H9 (cell line): ENCODE measurements around the gene CD1D. TPM values are rescaled to one million over a fixed set of nuclear protein-coding genes. Genes with fewer than 3 reads are reported as not detected.
"Not testable (repeated sequence)": the region's sequence is repeated elsewhere in the genome, so short reads cannot be mapped to it uniquely, and the experiment has no call there.

Experiments
- DNase-seq: peaks from one replicate; pipeline ENCODE4 v3.0.0-alpha.2; 2017
- H2AFZ ChIP-seq: one replicate; pipeline ENCODE4 v1.6.1; 2013; ENCODE audit warnings: mild to moderate bottlenecking, low read length, control low read depth, moderate library complexity
- H2AK5ac ChIP-seq: 2 replicates; pipeline ENCODE4 v1.6.1; 2013; ENCODE audit warnings: low read length, control low read depth, mixed read lengths; ENCODE audit not compliant: insufficient read length
- H2BK120ac ChIP-seq: one replicate; pipeline ENCODE4 v1.6.1; 2013; ENCODE audit warnings: low read depth, mild to moderate bottlenecking, low read length, control low read depth, inconsistent platforms; ENCODE audit not compliant: poor library complexity, severe bottlenecking
- H2BK12ac ChIP-seq: 2 replicates; pipeline ENCODE4 v1.6.1; 2013; ENCODE audit warnings: low read length, control low read depth, mixed read lengths, low read depth; ENCODE audit not compliant: insufficient read length
- H2BK15ac ChIP-seq: 2 replicates; pipeline ENCODE4 v1.6.1; 2013; ENCODE audit warnings: low read depth, low read length, control low read depth
- H2BK20ac ChIP-seq: one replicate; pipeline ENCODE4 v1.6.1; 2013; ENCODE audit warnings: low read depth, mild to moderate bottlenecking, low read length, control low read depth, inconsistent platforms; ENCODE audit not compliant: poor library complexity, severe bottlenecking
- H2BK5ac ChIP-seq: 2 replicates; pipeline ENCODE4 v1.6.1; 2013; ENCODE audit warnings: low read length, control low read depth, mixed read lengths; ENCODE audit not compliant: insufficient read length
- H3K14ac ChIP-seq: 2 replicates; pipeline ENCODE4 v1.6.1; 2013; ENCODE audit warnings: low read length, control low read depth; ENCODE audit not compliant: insufficient read depth
- H3K18ac ChIP-seq: 2 replicates; pipeline ENCODE4 v1.6.1; 2013; ENCODE audit warnings: low read depth, mild to moderate bottlenecking, mixed read lengths, low read length, control low read depth; ENCODE audit not compliant: insufficient read length
- H3K23ac ChIP-seq: 2 replicates; pipeline ENCODE4 v1.6.1; 2013; ENCODE audit warnings: low read length, control low read depth, mixed read lengths, low read depth; ENCODE audit not compliant: insufficient read length
- H3K23me2 ChIP-seq: 2 replicates; pipeline ENCODE4 v1.6.1; 2013; ENCODE audit warnings: low read depth, mild to moderate bottlenecking, mixed read lengths, low read length, control low read depth; ENCODE audit not compliant: insufficient read length, poor library complexity, severe bottlenecking
- H3K27ac ChIP-seq: 2 replicates; pipeline ENCODE4 v1.5.1; 2013; ENCODE audit warnings: low read length, control low read depth, mixed read lengths, low read depth; ENCODE audit not compliant: insufficient read length
- H3K27me3 ChIP-seq: 2 replicates; pipeline ENCODE4 v1.6.1; 2013; ENCODE audit warnings: low read length, control low read depth, inconsistent platforms; ENCODE audit not compliant: insufficient read depth
- H3K4ac ChIP-seq: 2 replicates; pipeline ENCODE4 v1.6.1; 2013; ENCODE audit warnings: low read depth, mild to moderate bottlenecking, control low read depth, inconsistent platforms, low read length, moderate library complexity
- H3K4me1 ChIP-seq: 2 replicates; pipeline ENCODE4 v1.6.1; 2013; ENCODE audit warnings: low read length, control low read depth, inconsistent platforms; ENCODE audit not compliant: insufficient read depth
- H3K4me2 ChIP-seq: 2 replicates; pipeline ENCODE4 v1.6.1; 2013; ENCODE audit warnings: low read length, control low read depth, mixed read lengths; ENCODE audit not compliant: insufficient read length, insufficient read depth
- H3K56ac ChIP-seq: 2 replicates; pipeline ENCODE4 v1.6.1; 2013; ENCODE audit warnings: low read depth, mild to moderate bottlenecking, mixed read lengths, low read length, control low read depth; ENCODE audit not compliant: insufficient read length
- H3K79me1 ChIP-seq: 2 replicates; pipeline ENCODE4 v1.6.1; 2013; ENCODE audit warnings: low read depth, mild to moderate bottlenecking, moderate library complexity, low read length, control low read depth, inconsistent platforms; ENCODE audit not compliant: insufficient read depth, poor library complexity, severe bottlenecking
- H3K79me2 ChIP-seq: 2 replicates; pipeline ENCODE4 v1.6.1; 2013; ENCODE audit warnings: low read length, control low read depth, inconsistent platforms; ENCODE audit not compliant: insufficient read depth
- H3K9ac ChIP-seq: 2 replicates; pipeline ENCODE4 v1.6.1; 2013; ENCODE audit warnings: low read length, control low read depth, mixed read lengths; ENCODE audit not compliant: insufficient read length; ENCODE audit errors: extremely low read depth
- H3K9me3 ChIP-seq: one replicate; pipeline ENCODE4 v1.6.1; 2013; ENCODE audit warnings: low read depth, low read length, inconsistent platforms; ENCODE audit not compliant: control insufficient read depth
- H3T11ph ChIP-seq: one replicate; pipeline ENCODE4 v1.6.1; 2013; ENCODE audit warnings: mild to moderate bottlenecking, low read length, control low read depth, inconsistent platforms
- H4K20me1 ChIP-seq: one replicate; pipeline ENCODE4 v1.6.1; 2013; ENCODE audit not compliant: control insufficient read depth, insufficient read length, insufficient read depth
- H4K5ac ChIP-seq: 2 replicates; pipeline ENCODE4 v1.6.1; 2013; ENCODE audit warnings: low read depth, mild to moderate bottlenecking, mixed read lengths, low read length, control low read depth; ENCODE audit not compliant: insufficient read length
- H4K8ac ChIP-seq: replicated peaks from 2 replicates; pipeline ENCODE4 v1.6.1; 2013; ENCODE audit warnings: low read length, control low read depth, mixed read lengths, low read depth; ENCODE audit not compliant: insufficient read length
- H4K91ac ChIP-seq: 2 replicates; pipeline ENCODE4 v1.6.1; 2013; ENCODE audit warnings: low read depth, mild to moderate bottlenecking, moderate library complexity, mixed read lengths, low read length, control low read depth; ENCODE audit not compliant: insufficient read length
- H3K27ac Mint-ChIP-seq, 3 experiments: 2 replicates in 2 of 3; 3 replicates in 1 of 3; pipeline ENCODE4 v1.8.0; 2020 to 2021; ENCODE audit warnings: mixed read lengths in 3 of 3, mild to moderate bottlenecking in 1 of 3, moderate library complexity in 1 of 3
- H3K27me3 Mint-ChIP-seq: 2 replicates; pipeline ENCODE4 v1.8.0; 2021; ENCODE audit warnings: low read depth, mild to moderate bottlenecking, moderate library complexity, mixed read lengths
- H3K36me3 Mint-ChIP-seq, 3 experiments: 2 replicates in 2 of 3; 3 replicates in 1 of 3; pipeline ENCODE4 v1.8.0; 2020 to 2021; ENCODE audit warnings: low read depth in 3 of 3, mixed read lengths in 3 of 3; ENCODE audit not compliant: insufficient read depth in 1 of 3
- H3K4me1 Mint-ChIP-seq, 2 experiments: 2 replicates each; pipeline ENCODE4 v1.8.0; 2020; ENCODE audit warnings: mixed read lengths in 2 of 2
- H3K4me3 Mint-ChIP-seq, 2 experiments: 2 replicates in 1 of 2; 3 replicates in 1 of 2; pipeline ENCODE4 v1.8.0; 2020 to 2021; ENCODE audit warnings: mild to moderate bottlenecking in 2 of 2, mixed read lengths in 2 of 2, moderate library complexity in 1 of 2
- H3K9me3 Mint-ChIP-seq, 2 experiments: 2 replicates in 1 of 2; 3 replicates in 1 of 2; pipeline ENCODE4 v1.8.0; 2020; ENCODE audit warnings: mild to moderate bottlenecking in 2 of 2, mixed read lengths in 2 of 2, moderate library complexity in 1 of 2
- WGBS: extraction: QIAGEN DNeasy Blood & Tissue Kit; methylation state at CpG from one replicate; pipeline ENCODE4 v1.1.7; 2013; ENCODE audit warnings: missing lambda C conversion rate, low lambda C conversion rate, mixed read lengths; ENCODE audit not compliant: insufficient read length; ENCODE audit errors: extremely low coverage; 5-methylcytosine and 5-hydroxymethylcytosine counted together
- total RNA-seq: library from RNA; stranded (reverse); gene quantifications from 2 replicates; pipeline ENCODE4 v1.2.1, GENCODE V29; 2021
- TF ChIP-seq, protein P1 (sequence below): fragments of 200-600 bp; sonication (generic); conservative IDR thresholded peaks from 3 replicates; pipeline ENCODE4 v1.8.0; 2021; ENCODE audit warnings: antibody characterized with exemption, mild to moderate bottlenecking

The CD1D gene
- total RNA-seq, 1 experiment from 2014 or later, result 0.98 TPM

GRCh38 chr1:158212320-158212719 is 31.6 kb downstream of the CD1D start:
- Histone ChIP-seq H4K8ac (no peak overlapping the region), H2BK20ac (no peak overlapping the region)
- TF ChIP-seq, protein P1, sequence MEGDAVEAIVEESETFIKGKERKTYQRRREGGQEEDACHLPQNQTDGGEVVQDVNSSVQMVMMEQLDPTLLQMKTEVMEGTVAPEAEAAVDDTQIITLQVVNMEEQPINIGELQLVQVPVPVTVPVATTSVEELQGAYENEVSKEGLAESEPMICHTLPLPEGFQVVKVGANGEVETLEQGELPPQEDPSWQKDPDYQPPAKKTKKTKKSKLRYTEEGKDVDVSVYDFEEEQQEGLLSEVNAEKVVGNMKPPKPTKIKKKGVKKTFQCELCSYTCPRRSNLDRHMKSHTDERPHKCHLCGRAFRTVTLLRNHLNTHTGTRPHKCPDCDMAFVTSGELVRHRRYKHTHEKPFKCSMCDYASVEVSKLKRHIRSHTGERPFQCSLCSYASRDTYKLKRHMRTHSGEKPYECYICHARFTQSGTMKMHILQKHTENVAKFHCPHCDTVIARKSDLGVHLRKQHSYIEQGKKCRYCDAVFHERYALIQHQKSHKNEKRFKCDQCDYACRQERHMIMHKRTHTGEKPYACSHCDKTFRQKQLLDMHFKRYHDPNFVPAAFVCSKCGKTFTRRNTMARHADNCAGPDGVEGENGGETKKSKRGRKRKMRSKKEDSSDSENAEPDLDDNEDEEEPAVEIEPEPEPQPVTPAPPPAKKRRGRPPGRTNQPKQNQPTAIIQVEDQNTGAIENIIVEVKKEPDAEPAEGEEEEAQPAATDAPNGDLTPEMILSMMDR, result no peak

GRCh38 chr1:158223445-158223844 is 42.8 kb downstream of the CD1D start:
- not testable (repeated sequence) for DNase-seq, H3K4me1 ChIP-seq, H3K4ac ChIP-seq, H3K9ac ChIP-seq, H2BK5ac ChIP-seq, H3K79me2 ChIP-seq, H4K8ac ChIP-seq, H2AK5ac ChIP-seq, H3K14ac ChIP-seq, H3T11ph ChIP-seq, H3K23me2 ChIP-seq, H3K79me1 ChIP-seq, H2BK12ac ChIP-seq, H3K18ac ChIP-seq, H2BK120ac ChIP-seq, H3K56ac ChIP-seq, H3K27me3 ChIP-seq, H2AFZ ChIP-seq, H3K27ac ChIP-seq, H3K27ac Mint-ChIP-seq, H2BK20ac ChIP-seq, H3K9me3 ChIP-seq, H3K23ac ChIP-seq, H2BK15ac ChIP-seq, H3K4me2 ChIP-seq, H3K4me1 Mint-ChIP-seq, H4K5ac ChIP-seq, H4K20me1 ChIP-seq, H3K4me3 Mint-ChIP-seq, H3K27me3 Mint-ChIP-seq, H4K91ac ChIP-seq
- Mint-ChIP-seq H3K9me3 (peaks cover 43 to 52% of the 10 kb centered on the region in 2 experiments), H3K36me3 (peaks cover 10 to 33% (median 26%) of the 10 kb centered on the region in 3 experiments)

More at GRCh38 chr1:158212320-158212719, 31.6 kb downstream of the CD1D start:
- no CpG with 5 or more reads among the region's 10 CpGs for WGBS
- no peak overlapping the region for H3K18ac ChIP-seq
- H3K79me2 ChIP-seq, result no peaks in the 10 kb centered on the region
- H2BK120ac ChIP-seq, result no peak overlapping the region
- no peak overlapping the region for H3K4me2 ChIP-seq
- Mint-ChIP-seq H3K9me3 (peaks cover 2 to 3% of the 10 kb centered on the region in 2 experiments; a peak in 4 of 5 replicates), H3K36me3 (peaks cover 2 to 10% (median 3%) of the 10 kb centered on the region in 3 experiments; a peak in 5 of 7 replicates), H3K4me1 (peaks cover 20 to 26% of the 10 kb centered on the region in 2 experiments), H3K27ac (no peak overlapping the region; a peak in 1 of 7 replicates), H3K27me3 (peaks cover 3% of the 10 kb centered on the region; the same call in 1 of the 2 replicates), H3K4me3 (no peak overlapping the region)
- no peaks in the 10 kb centered on the region for H3K4me1 ChIP-seq
- H2BK15ac ChIP-seq, result no peak overlapping the region
- H4K91ac ChIP-seq, result no peak overlapping the region
- H3K14ac ChIP-seq, result no peak overlapping the region
- H3K4ac ChIP-seq, result no peak overlapping the region
- H2AK5ac ChIP-seq, result no peak overlapping the region
- no peak overlapping the region for H3T11ph ChIP-seq
- H3K23me2 ChIP-seq, result no peaks in the 10 kb centered on the region
- no peak overlapping the region for H2AFZ ChIP-seq
- no peak overlapping the region for H4K5ac ChIP-seq
- H3K9ac ChIP-seq, result no peak overlapping the region
- no peaks in the 10 kb centered on the region for H4K20me1 ChIP-seq
- H3K9me3 ChIP-seq, result no peaks in the 10 kb centered on the region
- H3K27me3 ChIP-seq, result no peaks in the 10 kb centered on the region
- H3K27ac ChIP-seq, result no peak overlapping the region
- no peaks in the 10 kb centered on the region for H3K79me1 ChIP-seq
- no peak overlapping the region for H3K23ac ChIP-seq
- no peak overlapping the region for H2BK12ac ChIP-seq
- no peak overlapping the region for H3K56ac ChIP-seq
- no peak overlapping the region for H2BK5ac ChIP-seq
- DNase-seq, result peak; percentile 93
